GM18499 (cell line): ENCODE measurements around the gene BTBD10.
"Not testable (repeated sequence)": the region's sequence is repeated elsewhere in the genome, so short reads cannot be mapped to it uniquely, and the experiment has no call there.

Experiments used
- ATAC-seq: cut with Tn5 transposase; IDR thresholded peaks from one replicate; pipeline ENCODE4 v1.9.1; 2021; ENCODE audit warnings: moderate number of reproducible peaks; ENCODE audit not compliant: insufficient read depth, unreplicated experiment

Gene BTBD10

GRCh38 chr11:13445588-13445987, 17.4 kb downstream of the BTBD10 start:
- no peak for ATAC-seq

GRCh38 chr11:13440100-13440855, 22.7 kb downstream of the BTBD10 start:
- ATAC-seq, result no peak

GRCh38 chr11:13438291-13438690, 24.7 kb downstream of the BTBD10 start:
- no peak for ATAC-seq

GRCh38 chr11:13436836-13437235, 26.2 kb downstream of the BTBD10 start:
- not testable (repeated sequence) for ATAC-seq

- no peak for ATAC-seq
These were observed 28.5 kb downstream of the BTBD10 start for GRCh38 chr11:13434247-13435205.

- ATAC-seq, result no peak
These were observed 29.6 kb downstream of the BTBD10 start for GRCh38 chr11:13433437-13433836.

- no peak for ATAC-seq
These were observed 33.2 kb downstream of the BTBD10 start for GRCh38 chr11:13429836-13430235.

- no peak for ATAC-seq
These were observed 33.7 kb downstream of the BTBD10 start for GRCh38 chr11:13429288-13429687.

GRCh38 chr11:13427440-13427839, 35.6 kb downstream of the BTBD10 start:
- ATAC-seq, result no peak

GRCh38 chr11:13423372-13423771, 39.6 kb downstream of the BTBD10 start:
- no peak for ATAC-seq

GRCh38 chr11:13421561-13421960, 41.5 kb downstream of the BTBD10 start:
- ATAC-seq, result no peak

GRCh38 chr11:13415201-13415600, 47.8 kb downstream of the BTBD10 start:
- ATAC-seq, result no peak

GRCh38 chr11:13405220-13405619, 57.8 kb downstream of the BTBD10 start:
- ATAC-seq, result no peak

GRCh38 chr11:13398335-13398734, 64.7 kb downstream of the BTBD10 start:
- ATAC-seq, result not testable (repeated sequence)

- no peak for ATAC-seq
These were observed 71.8 kb downstream of the BTBD10 start for GRCh38 chr11:13391217-13391616.

GRCh38 chr11:13388741-13389140, 74.3 kb downstream of the BTBD10 start:
- ATAC-seq, result no peak

GRCh38 chr11:13386567-13386966, 76.5 kb downstream of the BTBD10 start:
- ATAC-seq, result no peak

- no peak for ATAC-seq
These were observed 77.9 kb downstream of the BTBD10 start for GRCh38 chr11:13384908-13385640.

- ATAC-seq, result no peak
These were observed 80.3 kb downstream of the BTBD10 start for GRCh38 chr11:13382751-13383150.

- ATAC-seq, result no peak
These were observed 82.3 kb downstream of the BTBD10 start for GRCh38 chr11:13380731-13381130.

- no peak for ATAC-seq
These were observed 84.7 kb downstream of the BTBD10 start for GRCh38 chr11:13378316-13378715.
